Liver (tissue), 9 donors: ENCODE data around the gene GSTO2. TPM values are rescaled to one million over a fixed set of nuclear protein-coding genes. Genes with fewer than 3 reads are reported as not detected.

Source experiments
- DNase-seq: peaks from one replicate; pipeline ENCODE4 v3.0.0-alpha.2; 2017; ENCODE audit warnings: low spot score
- H3K27ac ChIP-seq, 2 donors: one replicate each; pipeline ENCODE4 v1.7.0; 2013; ENCODE audit warnings: inconsistent platforms in 2 of 2, low read length in 2 of 2, control low read depth in 1 of 2, low read depth in 1 of 2, mild to moderate bottlenecking in 1 of 2
- H3K27me3 ChIP-seq, 4 donors: one replicate each; pipeline versions ENCODE4 v1.6.1 to v1.7.0; 2013; ENCODE audit warnings: low read length in 3 of 4, inconsistent platforms in 1 of 4, mild to moderate bottlenecking in 1 of 4, moderate library complexity in 1 of 4; ENCODE audit not compliant: control insufficient read depth in 4 of 4, insufficient read depth in 4 of 4
- H3K36me3 ChIP-seq, 4 donors: one replicate each; pipeline versions ENCODE4 v1.6.1 to v1.7.0; 2013; ENCODE audit warnings: low read length in 3 of 4, mild to moderate bottlenecking in 3 of 4, low read depth in 1 of 4, moderate library complexity in 1 of 4; ENCODE audit not compliant: control insufficient read depth in 4 of 4, insufficient read depth in 3 of 4
- H3K4me1 ChIP-seq, 4 donors: one replicate each; pipeline versions ENCODE4 v1.6.1 to v1.7.0; 2013; ENCODE audit warnings: low read length in 3 of 4, mild to moderate bottlenecking in 3 of 4, moderate library complexity in 1 of 4; ENCODE audit not compliant: control insufficient read depth in 4 of 4, insufficient read depth in 4 of 4
- H3K4me3 ChIP-seq, 3 donors: one replicate each; pipeline versions ENCODE4 v1.6.1 to v1.7.0; 2013; ENCODE audit warnings: low read length in 3 of 3, control low read depth in 1 of 3, low read depth in 1 of 3, mild to moderate bottlenecking in 1 of 3
- H3K9ac ChIP-seq, 2 donors: one replicate each; pipeline ENCODE4 v1.7.0; 2013; ENCODE audit warnings: low read length in 2 of 2, mild to moderate bottlenecking in 2 of 2, moderate library complexity in 2 of 2, control low read depth in 1 of 2, low read depth in 1 of 2
- H3K9me3 ChIP-seq, 4 donors: one replicate each; pipeline versions ENCODE4 v1.6.1 to v1.7.0; 2013; ENCODE audit warnings: low read length in 3 of 4; ENCODE audit not compliant: control insufficient read depth in 4 of 4
- ATF3 ChIP-seq: IDR thresholded peaks from 2 replicates; pipeline ENCODE4 v1.6.1; 2016; ENCODE audit warnings: antibody characterized with exemption
- CTCF ChIP-seq: fragments of 150-350 bp; IDR thresholded peaks from 2 replicates; pipeline ENCODE4 v1.5.1; 2017; ENCODE audit warnings: improper control_type of control experiment, low read depth, low read length; ENCODE audit not compliant: missing input control
- EGR1 ChIP-seq, 2 donors: IDR thresholded peaks; 2 replicates each; pipeline ENCODE4 v1.6.1; 2016 to 2018; ENCODE audit warnings: antibody characterized with exemption in 2 of 2, low read depth in 2 of 2
- FOXA1 ChIP-seq: IDR thresholded peaks from 2 replicates; pipeline ENCODE4 v1.6.1; 2016; ENCODE audit warnings: antibody characterized with exemption
- FOXA2 ChIP-seq: IDR thresholded peaks from 2 replicates; pipeline ENCODE4 v1.6.1; 2016; ENCODE audit warnings: antibody characterized with exemption
- GABPA ChIP-seq, 2 donors: IDR thresholded peaks in 1 of 2; conservative IDR thresholded peaks in 1 of 2; 2 replicates each; pipeline ENCODE4 v1.6.1; 2016; ENCODE audit warnings: antibody characterized with exemption in 2 of 2, mild to moderate bottlenecking in 1 of 2, moderate library complexity in 1 of 2
- HNF4A ChIP-seq, 2 donors: conservative IDR thresholded peaks; 2 replicates each; pipeline ENCODE4 v1.6.1; 2016; ENCODE audit warnings: antibody characterized with exemption in 2 of 2, mild to moderate bottlenecking in 2 of 2
- HNF4G ChIP-seq: IDR thresholded peaks from 2 replicates; pipeline ENCODE4 v1.6.1; 2016; ENCODE audit warnings: antibody characterized with exemption
- JUND ChIP-seq, 2 donors: IDR thresholded peaks; 2 replicates each; pipeline ENCODE4 v1.6.1; 2016; ENCODE audit warnings: antibody characterized with exemption in 2 of 2
- MAX ChIP-seq: IDR thresholded peaks from 2 replicates; pipeline ENCODE4 v1.6.1; 2016; ENCODE audit warnings: antibody characterized with exemption
- NR2F2 ChIP-seq: IDR thresholded peaks from 2 replicates; pipeline ENCODE4 v1.6.1; 2016; ENCODE audit warnings: antibody characterized with exemption
- RAD21 ChIP-seq, 2 donors: IDR thresholded peaks; 2 replicates each; pipeline ENCODE4 v1.6.1; 2016; ENCODE audit warnings: antibody characterized with exemption in 2 of 2, mild to moderate bottlenecking in 2 of 2
- REST ChIP-seq: IDR thresholded peaks from 2 replicates; pipeline ENCODE4 v1.6.1; 2016; ENCODE audit warnings: antibody characterized with exemption, mild to moderate bottlenecking
- RXRA ChIP-seq, 2 donors: IDR thresholded peaks; 2 replicates each; pipeline ENCODE4 v1.6.1; 2017 to 2018; ENCODE audit warnings: antibody characterized with exemption in 2 of 2, mild to moderate bottlenecking in 1 of 2
- SP1 ChIP-seq: IDR thresholded peaks from 2 replicates; pipeline ENCODE4 v1.6.1; 2018; ENCODE audit warnings: antibody characterized with exemption, mild to moderate bottlenecking
- TAF1 ChIP-seq: conservative IDR thresholded peaks from 2 replicates; pipeline ENCODE4 v1.6.1; 2016; ENCODE audit warnings: antibody characterized with exemption, mild to moderate bottlenecking
- YY1 ChIP-seq: IDR thresholded peaks from 2 replicates; pipeline ENCODE4 v1.6.1; 2016; ENCODE audit warnings: antibody characterized with exemption, mild to moderate bottlenecking
- ZBTB33 ChIP-seq: IDR thresholded peaks from 2 replicates; pipeline ENCODE4 v1.6.1; 2016; ENCODE audit warnings: antibody characterized with exemption
- WGBS: extraction: QIAGEN DNeasy Blood & Tissue Kit; methylation state at CpG from one replicate; pipeline ENCODE4 v1.1.7; 2013; 5-methylcytosine and 5-hydroxymethylcytosine counted together
- polyA plus RNA-seq, 2 donors: library from polyadenylated mRNA; stranded (reverse) in 1 of 2; unstranded in 1 of 2; fragments of 200-250 nt in 1 of 2; fragments of >200 nt in 1 of 2; fragmentation: Nextera tagmentation in 1 of 2; extraction: Ambion mirVana in 1 of 2; gene quantifications; one replicate each; pipeline versions ENCODE4 v1.2.1 to v1.2.3, GENCODE V29; 2013 to 2015
- total RNA-seq, 2 donors: library from RNA; depleted of rRNA; stranded (reverse); fragments of >200 nt; gene quantifications; one replicate each; pipeline ENCODE4 v1.2.3, GENCODE V29; 2014
- donor health status: healthy.
- donor health status: healthy.
- donor health status: healthy.
- donor health status: healthy.
- donor health status: healthy.

GSTO2 gene
- total and polyA plus RNA-seq, 4 donors = 1.0 to 4.6 (median 1.7) TPM

GRCh38 chr10:104286939-104287338, 18.0 kb downstream of the GSTO2 start:
- H3K27ac ChIP-seq = no peak overlapping the region
- peaks cover 0 to 5% (median 2%) of the 10 kb centered on the region in 4 donors for H3K4me1 ChIP-seq
- no peak for DNase-seq
- WGBS = 87% methylated on average over 2 of the region's 2 CpGs
- TF ChIP-seq YY1 (no peak), MAX (no peak), EGR1 (IDR thresholded peaks at IDR 0.05; ENCODE audit: low read depth in 2 of 2) (no peak), RXRA (IDR thresholded peaks at IDR 0.05) (no peak), ZBTB33 (no peak)
- no peak overlapping the region for H3K4me3 ChIP-seq
- H3K9ac ChIP-seq = no peak overlapping the region
- no peaks in the 10 kb centered on the region for H3K36me3 ChIP-seq
- H3K27me3 ChIP-seq = no peaks in the 10 kb centered on the region
- no peaks in the 10 kb centered on the region for H3K9me3 ChIP-seq

- DNase-seq = no peak
- Histone ChIP-seq H3K27me3 (no peaks in the 10 kb centered on the region), H3K36me3 (no peaks in the 10 kb centered on the region), H3K27ac (no peak overlapping the region), H3K4me3 (no peak overlapping the region), H3K4me1 (peaks cover 0 to 5% (median 2%) of the 10 kb centered on the region in 4 donors), H3K9me3 (no peaks in the 10 kb centered on the region), H3K9ac (no peak overlapping the region)
- WGBS = 49% methylated on average over 1 of the region's 1 CpG
- no peak for TF ChIP-seq FOXA1
- no peak for TF ChIP-seq RXRA (IDR thresholded peaks at IDR 0.05)
- no peak for TF ChIP-seq SP1
- no peak for TF ChIP-seq ATF3
- no peak for TF ChIP-seq HNF4A (conservative IDR thresholded peaks at IDR 0.05)
- TF ChIP-seq RAD21 (IDR thresholded peaks at IDR 0.05) = no peak
- no peak for TF ChIP-seq TAF1
- no peak for TF ChIP-seq MAX
- TF ChIP-seq HNF4G = no peak
- TF ChIP-seq EGR1 (IDR thresholded peaks at IDR 0.05; ENCODE audit: low read depth in 2 of 2) = no peak
- no peak for TF ChIP-seq GABPA (IDR thresholded peaks at IDR 0.05 in 1 of 2, conservative IDR thresholded peaks at IDR 0.05 in 1 of 2)
- TF ChIP-seq NR2F2 = no peak
- TF ChIP-seq JUND (IDR thresholded peaks at IDR 0.05) = no peak
- TF ChIP-seq YY1 = no peak
- TF ChIP-seq FOXA2 = no peak
Measured at GRCh38 chr10:104288355-104288754, 19.4 kb downstream of the GSTO2 start.

GRCh38 chr10:104291439-104291951, 22.5 kb downstream of the GSTO2 start:
- H3K27me3 ChIP-seq = no peaks in the 10 kb centered on the region
- no peaks in the 10 kb centered on the region for H3K9me3 ChIP-seq
- no peak overlapping the region for H3K4me3 ChIP-seq
- H3K4me1 ChIP-seq = peaks cover 0 to 5% (median 2%) of the 10 kb centered on the region in 4 donors
- H3K9ac ChIP-seq = no peak overlapping the region
- WGBS = 3% methylated on average over 26 of the region's 26 CpGs
- TF ChIP-seq SP1 (no peak), HNF4A (conservative IDR thresholded peaks at IDR 0.05) (peak in 1 of 2 donors; percentile 17), RAD21 (IDR thresholded peaks at IDR 0.05) (peak; percentile 92 to 96), YY1 (peak; percentile 24), MAX (peak; percentile 5), RXRA (IDR thresholded peaks at IDR 0.05) (peak; percentile 22 to 37), JUND (IDR thresholded peaks at IDR 0.05) (peak in 1 of 2 donors; percentile 19), REST (no peak), CTCF (peak; percentile 99)
- no peaks in the 10 kb centered on the region for H3K36me3 ChIP-seq
- peak; percentile 90 for DNase-seq
- no peak overlapping the region for H3K27ac ChIP-seq
